SU-DHL-6 (cell line): ENCODE measurements around the gene COX5A.

Source experiments
- CTCF ChIP-seq: fragments of 200-600 bp; sonication (generic); IDR thresholded peaks from one replicate; pipeline ENCODE4 v1.5.1; 2017; ENCODE audit warnings: antibody characterized with exemption, mild to moderate bottlenecking, low read length, moderate library complexity; ENCODE audit not compliant: insufficient read depth, poor library complexity, severe bottlenecking
- EZH2phosphoT487 ChIP-seq: fragments of 200-600 bp; sonication (generic), shearing (Covaris generic); conservative IDR thresholded peaks from 2 replicates; pipeline ENCODE4 v1.6.1; 2018; ENCODE audit warnings: mild to moderate bottlenecking, antibody characterized with exemption, low read length, moderate library complexity, mixed read lengths

DNA sequence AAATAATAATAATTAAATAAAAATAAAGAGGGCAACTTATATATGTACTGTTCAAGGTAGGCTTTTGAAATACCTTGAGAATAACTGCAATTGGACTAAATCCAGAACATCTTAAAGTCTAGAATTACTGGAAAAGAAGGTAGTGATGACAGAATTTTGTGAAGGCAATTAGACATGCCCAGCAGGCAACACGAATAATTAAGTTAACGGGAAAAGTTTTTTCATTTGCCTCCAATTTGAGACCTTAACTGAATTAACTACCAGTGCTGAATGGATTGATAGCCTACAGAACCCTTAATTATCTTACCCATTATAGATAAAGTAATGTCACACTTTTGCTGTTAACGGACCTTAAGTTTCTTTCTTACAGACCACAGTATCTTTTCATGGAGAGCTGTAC, 13.3 kb downstream of the COX5A start:
- no peak for TF ChIP-seq CTCF
- no peak for TF ChIP-seq EZH2phosphoT487
